Neural cell (in vitro differentiated cells): ENCODE data around the gene HS3ST6. TPM values are rescaled to one million over a fixed set of nuclear protein-coding genes. Genes with fewer than 3 reads are reported as not detected.
"Not testable (repeated sequence)": the region's sequence is repeated elsewhere in the genome, so short reads cannot be mapped to it uniquely, and the experiment has no call there.

ENCODE experiments used
- H2AFZ ChIP-seq: fragments of 200-600, 300-800 bp; sonication (generic), shearing (Covaris generic); 2 replicates; pipeline ENCODE4 v1.6.0; 2014; ENCODE audit warnings: low read depth, mild to moderate bottlenecking, antibody characterized with exemption, low read length, moderate library complexity
- H3F3A ChIP-seq: fragments of 200-600 bp; shearing (Covaris generic); 2 replicates; pipeline ENCODE4 v1.6.1; 2016; ENCODE audit warnings: mild to moderate bottlenecking, moderate library complexity, mixed read lengths, antibody characterized with exemption, low read length; ENCODE audit not compliant: insufficient read depth, poor library complexity, severe bottlenecking
- H3K27ac ChIP-seq: fragments of 200-600, 300-800 bp; sonication (generic), shearing (Covaris generic); 2 replicates; pipeline ENCODE4 v1.5.1; 2014; ENCODE audit warnings: mild to moderate bottlenecking, low read length, moderate library complexity
- H3K27me3 ChIP-seq: fragments of 300-800, 200-600 bp; sonication (generic), shearing (Covaris generic); 2 replicates; pipeline ENCODE4 v1.6.0; 2014; ENCODE audit warnings: mild to moderate bottlenecking, low read depth, low read length, moderate library complexity; ENCODE audit not compliant: insufficient read depth
- H3K36me3 ChIP-seq: fragments of 300-800, 200-600 bp; sonication (generic), shearing (Covaris generic); 2 replicates; pipeline ENCODE4 v1.5.1; 2014; ENCODE audit warnings: mild to moderate bottlenecking, antibody characterized with exemption, low read length, moderate library complexity; ENCODE audit not compliant: insufficient read depth
- H3K4me2 ChIP-seq: fragments of 300-800, 200-600 bp; sonication (generic), shearing (Covaris generic); 2 replicates; pipeline ENCODE4 v1.6.0; 2014; ENCODE audit warnings: mild to moderate bottlenecking, low read length
- H3K4me3 ChIP-seq: fragments of 300-800, 200-600 bp; sonication (generic), shearing (Covaris generic); 2 replicates; pipeline ENCODE4 v1.5.1; 2014; ENCODE audit warnings: mild to moderate bottlenecking, low read length, moderate library complexity
- H3K79me2 ChIP-seq: fragments of 200-600 bp; shearing (Covaris generic); replicated peaks from 2 replicates; pipeline ENCODE4 v1.6.0; 2014; ENCODE audit warnings: mild to moderate bottlenecking, low read length, moderate library complexity; ENCODE audit not compliant: insufficient read depth
- H3K9ac ChIP-seq: fragments of 300-800, 200-600 bp; sonication (generic), shearing (Covaris generic); 2 replicates; pipeline ENCODE4 v1.6.1; 2016; ENCODE audit warnings: mild to moderate bottlenecking, low read length, mixed read lengths
- H3K9me2 ChIP-seq: fragments of 200-600 bp; shearing (Covaris generic); 2 replicates; pipeline ENCODE4 v1.6.1; 2016; ENCODE audit warnings: mild to moderate bottlenecking, low read length, mixed read lengths; ENCODE audit not compliant: insufficient read depth
- H3K9me3 ChIP-seq: fragments of 200-600, 300-800 bp; sonication (generic), shearing (Covaris generic); 2 replicates; pipeline ENCODE4 v1.6.1; 2016; ENCODE audit warnings: mild to moderate bottlenecking, mixed run types, low read length, moderate library complexity, mixed read lengths
- H4K20me1 ChIP-seq: fragments of 200-600 bp; shearing (Covaris generic); 2 replicates; pipeline ENCODE4 v1.6.1; 2016; ENCODE audit warnings: mild to moderate bottlenecking, mixed run types; ENCODE audit not compliant: insufficient read depth
- EP300 ChIP-seq: fragments of 450-650 bp; conservative IDR thresholded peaks from 2 replicates; pipeline ENCODE4 v1.6.1; 2014; ENCODE audit warnings: antibody characterized with exemption, mild to moderate bottlenecking, moderate library complexity; ENCODE audit not compliant: poor library complexity, severe bottlenecking
- MXI1 ChIP-seq: fragments of 450-650 bp; conservative IDR thresholded peaks from 2 replicates; pipeline ENCODE4 v1.6.1; 2014; ENCODE audit warnings: antibody characterized with exemption, mild to moderate bottlenecking; ENCODE audit not compliant: poor library complexity, severe bottlenecking
- POLR2AphosphoS5 ChIP-seq: IDR thresholded peaks from 2 replicates; pipeline ENCODE4 v1.6.1; 2012
- RAD21 ChIP-seq: fragments of 450-650 bp; conservative IDR thresholded peaks from 2 replicates; pipeline ENCODE4 v1.6.1; 2014; ENCODE audit warnings: antibody characterized with exemption, mild to moderate bottlenecking, moderate library complexity
- SMC3 ChIP-seq: fragments of 450-650 bp; conservative IDR thresholded peaks from 2 replicates; pipeline ENCODE4 v1.6.1; 2014; ENCODE audit warnings: antibody characterized with exemption, mild to moderate bottlenecking, moderate library complexity; ENCODE audit not compliant: poor library complexity
- TAF1 ChIP-seq: IDR thresholded peaks from 2 replicates; pipeline ENCODE4 v1.6.1; 2012; ENCODE audit warnings: low read depth
- polyA plus RNA-seq: library from polyadenylated mRNA; depleted of rRNA; stranded (reverse); fragments of >200 nt; gene quantifications from 2 replicates; pipeline ENCODE4 v1.2.3, GENCODE V29; 2014
- TF ChIP-seq, protein P1 (sequence below): fragments of 450-650 bp; IDR thresholded peaks from 2 replicates; pipeline ENCODE4 v1.5.1; 2014; ENCODE audit warnings: antibody characterized with exemption, mild to moderate bottlenecking, moderate library complexity; ENCODE audit not compliant: poor library complexity, severe bottlenecking
- TF ChIP-seq, protein P2 (sequence below): IDR thresholded peaks from 2 replicates; pipeline ENCODE4 v1.6.1; 2012; ENCODE audit warnings: borderline replicate concordance

The HS3ST6 gene
- polyA plus RNA-seq, 1 donor from 2014 or later, result not detected

DNA sequence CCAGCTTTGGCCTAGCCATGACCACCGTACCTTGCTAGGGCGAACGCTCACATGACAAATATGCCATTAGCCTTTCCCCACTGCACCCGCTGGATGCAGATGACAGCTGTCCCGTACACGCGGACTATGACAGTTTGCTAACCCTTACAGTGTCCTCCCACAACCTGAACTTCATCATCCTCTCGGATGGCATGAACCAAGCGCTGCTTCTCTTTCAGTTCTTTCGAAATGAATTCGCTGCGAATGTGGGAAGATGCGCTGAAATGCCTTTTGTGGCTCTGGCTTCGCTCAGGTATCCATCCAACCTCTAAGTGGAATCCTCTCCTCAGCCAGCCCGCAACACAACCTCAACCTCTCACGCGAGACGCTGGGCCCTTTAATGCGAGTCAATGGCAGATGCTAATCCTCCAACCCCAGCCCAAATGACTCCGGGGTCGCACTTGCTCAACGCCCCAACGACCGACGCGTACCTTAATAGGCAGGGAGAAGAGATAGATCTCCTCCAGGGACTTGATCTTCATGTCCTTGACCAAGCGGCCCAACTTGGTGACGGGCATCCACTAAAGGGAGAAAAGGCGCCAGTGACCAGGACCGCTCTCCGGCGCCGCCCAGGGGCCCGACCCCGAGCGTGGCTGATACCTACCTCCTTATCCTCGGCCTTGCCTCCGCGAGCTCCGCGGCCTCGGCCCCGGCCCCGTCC is 45.7 kb upstream of the HS3ST6 start:
- H2AFZ ChIP-seq, result no peak overlapping the region

DNA sequence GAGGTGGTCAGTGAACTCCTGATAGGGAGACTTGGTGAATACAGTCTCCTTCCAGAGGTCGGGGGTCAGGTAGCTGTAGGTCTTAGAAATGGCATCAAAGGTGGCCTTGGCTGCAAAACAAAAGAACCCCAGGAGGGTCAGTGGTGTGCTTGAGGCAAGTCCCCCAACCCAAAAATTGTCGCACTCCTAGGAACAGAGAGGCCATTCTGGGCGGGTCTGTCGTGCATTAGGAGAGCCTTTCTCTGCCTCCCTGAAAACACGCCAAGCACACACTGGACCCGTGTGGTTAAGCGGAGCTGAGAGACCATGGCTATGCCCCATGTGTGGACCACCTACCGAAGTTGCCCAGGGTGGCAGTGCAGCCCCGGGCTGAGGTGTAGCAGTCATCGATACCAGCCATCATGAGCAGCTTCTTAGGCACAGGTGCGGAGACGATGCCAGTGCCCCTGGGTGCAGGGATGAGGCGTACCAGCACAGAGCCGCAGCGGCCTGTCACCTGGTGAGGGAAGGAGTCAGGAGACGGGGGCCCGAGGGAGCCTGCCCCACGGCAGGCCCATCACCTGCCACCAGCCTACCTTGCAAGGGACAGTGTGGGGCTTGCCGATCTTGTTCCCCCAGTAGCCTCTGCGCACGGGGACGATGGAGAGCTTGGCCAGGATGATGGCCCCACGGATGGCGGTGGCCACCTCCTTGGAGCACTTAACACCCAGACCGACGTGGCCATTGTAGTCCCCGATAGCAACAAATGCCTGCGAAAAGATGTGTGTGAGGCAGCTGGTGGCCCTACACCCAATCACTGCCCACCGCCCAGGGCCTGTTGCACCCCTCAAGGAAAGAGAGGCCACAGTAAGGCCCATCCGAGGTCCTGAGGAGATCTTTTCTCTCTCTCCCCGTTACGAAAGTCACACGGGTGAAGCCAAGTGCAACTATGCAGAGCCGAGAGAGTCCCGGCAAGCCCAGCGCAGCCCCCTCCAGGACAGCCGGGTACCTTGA is 44.2 kb upstream of the HS3ST6 start:
- not testable (repeated sequence) for H3K9me2 ChIP-seq, H3K9me3 ChIP-seq, H2AFZ ChIP-seq, H4K20me1 ChIP-seq, H3K4me2 ChIP-seq, H3K9ac ChIP-seq, H3K27me3 ChIP-seq, H3F3A ChIP-seq, H3K27ac ChIP-seq, H3K36me3 ChIP-seq
- Histone ChIP-seq H3K4me3 (peak overlapping the region; percentile 88), H3K79me2 (peaks cover 19% of the 10 kb centered on the region)

More for the DNA sequence above, 45.7 kb upstream of the HS3ST6 start:
- H3K36me3 ChIP-seq, result no peaks in the 10 kb centered on the region
- H3K9ac ChIP-seq, result peak overlapping the region; percentile 89
- H3K9me2 ChIP-seq, result no peaks in the 10 kb centered on the region
- H3K27ac ChIP-seq, result peak overlapping the region; percentile 80
- peaks cover 19% of the 10 kb centered on the region for H3K79me2 ChIP-seq
- H3K9me3 ChIP-seq, result no peaks in the 10 kb centered on the region
- H3F3A ChIP-seq, result no peaks in the 10 kb centered on the region
- TF ChIP-seq SMC3, result peak; percentile 45
- no peak for TF ChIP-seq MXI1
- TF ChIP-seq, protein P1, sequence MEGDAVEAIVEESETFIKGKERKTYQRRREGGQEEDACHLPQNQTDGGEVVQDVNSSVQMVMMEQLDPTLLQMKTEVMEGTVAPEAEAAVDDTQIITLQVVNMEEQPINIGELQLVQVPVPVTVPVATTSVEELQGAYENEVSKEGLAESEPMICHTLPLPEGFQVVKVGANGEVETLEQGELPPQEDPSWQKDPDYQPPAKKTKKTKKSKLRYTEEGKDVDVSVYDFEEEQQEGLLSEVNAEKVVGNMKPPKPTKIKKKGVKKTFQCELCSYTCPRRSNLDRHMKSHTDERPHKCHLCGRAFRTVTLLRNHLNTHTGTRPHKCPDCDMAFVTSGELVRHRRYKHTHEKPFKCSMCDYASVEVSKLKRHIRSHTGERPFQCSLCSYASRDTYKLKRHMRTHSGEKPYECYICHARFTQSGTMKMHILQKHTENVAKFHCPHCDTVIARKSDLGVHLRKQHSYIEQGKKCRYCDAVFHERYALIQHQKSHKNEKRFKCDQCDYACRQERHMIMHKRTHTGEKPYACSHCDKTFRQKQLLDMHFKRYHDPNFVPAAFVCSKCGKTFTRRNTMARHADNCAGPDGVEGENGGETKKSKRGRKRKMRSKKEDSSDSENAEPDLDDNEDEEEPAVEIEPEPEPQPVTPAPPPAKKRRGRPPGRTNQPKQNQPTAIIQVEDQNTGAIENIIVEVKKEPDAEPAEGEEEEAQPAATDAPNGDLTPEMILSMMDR, result peak; percentile 61
- TF ChIP-seq RAD21, result peak; percentile 27
- no peak for TF ChIP-seq POLR2AphosphoS5
- TF ChIP-seq, protein P2, sequence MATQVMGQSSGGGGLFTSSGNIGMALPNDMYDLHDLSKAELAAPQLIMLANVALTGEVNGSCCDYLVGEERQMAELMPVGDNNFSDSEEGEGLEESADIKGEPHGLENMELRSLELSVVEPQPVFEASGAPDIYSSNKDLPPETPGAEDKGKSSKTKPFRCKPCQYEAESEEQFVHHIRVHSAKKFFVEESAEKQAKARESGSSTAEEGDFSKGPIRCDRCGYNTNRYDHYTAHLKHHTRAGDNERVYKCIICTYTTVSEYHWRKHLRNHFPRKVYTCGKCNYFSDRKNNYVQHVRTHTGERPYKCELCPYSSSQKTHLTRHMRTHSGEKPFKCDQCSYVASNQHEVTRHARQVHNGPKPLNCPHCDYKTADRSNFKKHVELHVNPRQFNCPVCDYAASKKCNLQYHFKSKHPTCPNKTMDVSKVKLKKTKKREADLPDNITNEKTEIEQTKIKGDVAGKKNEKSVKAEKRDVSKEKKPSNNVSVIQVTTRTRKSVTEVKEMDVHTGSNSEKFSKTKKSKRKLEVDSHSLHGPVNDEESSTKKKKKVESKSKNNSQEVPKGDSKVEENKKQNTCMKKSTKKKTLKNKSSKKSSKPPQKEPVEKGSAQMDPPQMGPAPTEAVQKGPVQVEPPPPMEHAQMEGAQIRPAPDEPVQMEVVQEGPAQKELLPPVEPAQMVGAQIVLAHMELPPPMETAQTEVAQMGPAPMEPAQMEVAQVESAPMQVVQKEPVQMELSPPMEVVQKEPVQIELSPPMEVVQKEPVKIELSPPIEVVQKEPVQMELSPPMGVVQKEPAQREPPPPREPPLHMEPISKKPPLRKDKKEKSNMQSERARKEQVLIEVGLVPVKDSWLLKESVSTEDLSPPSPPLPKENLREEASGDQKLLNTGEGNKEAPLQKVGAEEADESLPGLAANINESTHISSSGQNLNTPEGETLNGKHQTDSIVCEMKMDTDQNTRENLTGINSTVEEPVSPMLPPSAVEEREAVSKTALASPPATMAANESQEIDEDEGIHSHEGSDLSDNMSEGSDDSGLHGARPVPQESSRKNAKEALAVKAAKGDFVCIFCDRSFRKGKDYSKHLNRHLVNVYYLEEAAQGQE, result no peak
- H3K27me3 ChIP-seq, result no peaks in the 10 kb centered on the region
- H4K20me1 ChIP-seq, result no peaks in the 10 kb centered on the region
- H3K4me3 ChIP-seq, result peak overlapping the region; percentile 88
- peak overlapping the region; percentile 94 for H3K4me2 ChIP-seq

DNA sequence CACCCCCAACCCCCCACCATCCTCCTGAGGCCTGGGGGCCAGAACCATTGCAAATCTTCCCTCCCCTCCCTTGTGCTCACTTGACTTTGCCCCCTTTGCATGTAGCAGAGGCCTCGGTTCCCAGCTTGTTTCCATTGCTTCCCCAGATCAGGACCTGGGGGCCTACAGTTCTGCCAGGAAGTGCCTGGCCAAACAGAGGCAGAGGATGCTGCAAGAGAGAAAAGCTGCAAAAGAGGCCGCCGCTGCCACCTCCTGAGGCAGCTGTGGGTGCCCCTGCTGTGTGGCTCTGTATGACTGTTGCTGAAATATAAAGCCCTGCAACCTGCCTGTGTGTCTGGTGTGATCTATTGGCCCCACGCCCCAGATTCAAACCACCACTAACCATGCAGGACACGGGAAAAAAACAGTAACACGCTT is 43.4 kb upstream of the HS3ST6 start:
- Histone ChIP-seq H3F3A (no peaks in the 10 kb centered on the region), H3K27ac (no peak overlapping the region), H2AFZ (no peak overlapping the region), H3K4me3 (no peak overlapping the region), H3K9ac (no peak overlapping the region), H3K79me2 (peaks cover 19% of the 10 kb centered on the region), H3K36me3 (no peaks in the 10 kb centered on the region), H4K20me1 (no peaks in the 10 kb centered on the region), H3K9me2 (no peaks in the 10 kb centered on the region), H3K9me3 (no peaks in the 10 kb centered on the region), H3K27me3 (no peaks in the 10 kb centered on the region), H3K4me2 (no peak overlapping the region)
- TF ChIP-seq RAD21 (no peak), EP300 (no peak), MXI1 (no peak), POLR2AphosphoS5 (no peak), TAF1 (no peak), SMC3 (no peak)
- TF ChIP-seq, protein P1, result no peak
- TF ChIP-seq, protein P2, result no peak
